Breast epithelium (tissue), 3 donors: Measurements from ENCODE around the gene PHETA2.

Source experiments
- CTCF ChIP-seq, 3 donors: fragments of 450-650 bp; IDR thresholded peaks; one replicate each; pipeline ENCODE4 v1.5.1; 2016 to 2017; ENCODE audit warnings: antibody characterized with exemption in 3 of 3, mild to moderate bottlenecking in 3 of 3, moderate library complexity in 3 of 3
- POLR2A ChIP-seq: fragments of 450-650 bp; IDR thresholded peaks from one replicate; pipeline ENCODE4 v1.6.1; 2016; ENCODE audit warnings: antibody characterized with exemption, mild to moderate bottlenecking, moderate library complexity
- POLR2AphosphoS5 ChIP-seq, 3 donors: sonication (generic); formaldehyde crosslinking; IDR thresholded peaks; one replicate each; pipeline ENCODE4 v1.6.1; 2017; ENCODE audit warnings: antibody characterized with exemption in 3 of 3

GRCh38 chr22:42086051-42086450, 12.0 kb downstream of the PHETA2 start:
- no peak for TF ChIP-seq CTCF (IDR thresholded peaks at IDR 0.05)
- no peak for TF ChIP-seq POLR2A
- no peak for TF ChIP-seq POLR2AphosphoS5 (IDR thresholded peaks at IDR 0.05)
